Neural crest cell (in vitro differentiated cells): ENCODE measurements around the gene C1S. TPM values are rescaled to one million over a fixed set of nuclear protein-coding genes. Genes with fewer than 3 reads are reported as not detected.

Experiments
- DNase-seq: peaks from one replicate; pipeline ENCODE4 v3.0.0; 2021; ENCODE audit warnings: low read depth, mixed read lengths, low spot score
- H3K27ac Mint-ChIP-seq: one replicate; pipeline ENCODE4 v1.8.0; 2021; ENCODE audit warnings: mild to moderate bottlenecking, mixed read lengths; ENCODE audit not compliant: unreplicated experiment
- H3K27me3 Mint-ChIP-seq: 2 replicates; pipeline ENCODE4 v1.8.0; 2021; ENCODE audit warnings: low read depth, mild to moderate bottlenecking, mixed read lengths
- H3K36me3 Mint-ChIP-seq: 2 replicates; pipeline ENCODE4 v1.8.0; 2021; ENCODE audit warnings: low read depth, mild to moderate bottlenecking, mixed read lengths
- H3K4me1 Mint-ChIP-seq: 2 replicates; pipeline ENCODE4 v1.8.0; 2021; ENCODE audit warnings: mixed read lengths
- H3K4me3 Mint-ChIP-seq: one replicate; pipeline ENCODE4 v1.8.0; 2021; ENCODE audit warnings: mild to moderate bottlenecking, mixed read lengths
- H3K9me3 Mint-ChIP-seq: 2 replicates; pipeline ENCODE4 v1.8.0; 2021; ENCODE audit warnings: mixed read lengths
- total RNA-seq: library from RNA; stranded (reverse); gene quantifications from 2 replicates; pipeline ENCODE4 v1.2.1, GENCODE V29; 2021
- TF ChIP-seq, protein P1 (sequence below): fragments of 200-600 bp; sonication (generic); conservative IDR thresholded peaks from 2 replicates; pipeline ENCODE4 v1.5.0; 2021; ENCODE audit warnings: antibody characterized with exemption, mild to moderate bottlenecking

C1S gene
- total RNA-seq, 1 donor from 2014 or later = 2.2 TPM

- peak within 1 kb of the TSS; percentile 90 for H3K27ac Mint-ChIP-seq
- peaks cover 2% of the 10 kb centered on the region for H3K27me3 Mint-ChIP-seq
- H3K9me3 Mint-ChIP-seq = no peaks in the 10 kb centered on the region
- peak; percentile 73 for DNase-seq
- TF ChIP-seq, protein P1, sequence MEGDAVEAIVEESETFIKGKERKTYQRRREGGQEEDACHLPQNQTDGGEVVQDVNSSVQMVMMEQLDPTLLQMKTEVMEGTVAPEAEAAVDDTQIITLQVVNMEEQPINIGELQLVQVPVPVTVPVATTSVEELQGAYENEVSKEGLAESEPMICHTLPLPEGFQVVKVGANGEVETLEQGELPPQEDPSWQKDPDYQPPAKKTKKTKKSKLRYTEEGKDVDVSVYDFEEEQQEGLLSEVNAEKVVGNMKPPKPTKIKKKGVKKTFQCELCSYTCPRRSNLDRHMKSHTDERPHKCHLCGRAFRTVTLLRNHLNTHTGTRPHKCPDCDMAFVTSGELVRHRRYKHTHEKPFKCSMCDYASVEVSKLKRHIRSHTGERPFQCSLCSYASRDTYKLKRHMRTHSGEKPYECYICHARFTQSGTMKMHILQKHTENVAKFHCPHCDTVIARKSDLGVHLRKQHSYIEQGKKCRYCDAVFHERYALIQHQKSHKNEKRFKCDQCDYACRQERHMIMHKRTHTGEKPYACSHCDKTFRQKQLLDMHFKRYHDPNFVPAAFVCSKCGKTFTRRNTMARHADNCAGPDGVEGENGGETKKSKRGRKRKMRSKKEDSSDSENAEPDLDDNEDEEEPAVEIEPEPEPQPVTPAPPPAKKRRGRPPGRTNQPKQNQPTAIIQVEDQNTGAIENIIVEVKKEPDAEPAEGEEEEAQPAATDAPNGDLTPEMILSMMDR = peak; percentile 100
- peak within 1 kb of the TSS; percentile 82 for H3K4me3 Mint-ChIP-seq
- H3K4me1 Mint-ChIP-seq = peaks cover 11% of the 10 kb centered on the region
- no peaks in the 10 kb centered on the region for H3K36me3 Mint-ChIP-seq
These were observed 31.9 kb downstream of the C1S start, which contains the start of gene C1R for GRCh38 chr12:7092229-7092985. Gene C1R (minus strand): TSS chr12:7092445. CDS start chr12:7092388, 57 bp downstream.

- Mint-ChIP-seq H3K27me3 (peaks cover 2% of the 10 kb centered on the region), H3K4me1 (peaks cover 11% of the 10 kb centered on the region), H3K4me3 (no peak overlapping the region), H3K9me3 (no peaks in the 10 kb centered on the region), H3K27ac (no peak overlapping the region), H3K36me3 (no peaks in the 10 kb centered on the region)
- TF ChIP-seq, protein P1 = no peak
- no peak for DNase-seq
These were observed 32.5 kb downstream of the C1S start for GRCh38 chr12:7092986-7093460.

GRCh38 chr12:7093486-7093885 is 33.0 kb downstream of the C1S start:
- Mint-ChIP-seq H3K9me3 (no peaks in the 10 kb centered on the region), H3K27ac (no peak overlapping the region), H3K4me3 (no peak overlapping the region), H3K27me3 (peaks cover 2% of the 10 kb centered on the region), H3K4me1 (peaks cover 11% of the 10 kb centered on the region), H3K36me3 (peaks cover under 1% of the 10 kb centered on the region)
- TF ChIP-seq, protein P1 = no peak
- DNase-seq = no peak

GRCh38 chr12:7093892-7094291 is 33.4 kb downstream of the C1S start:
- peaks cover 2% of the 10 kb centered on the region for H3K27me3 Mint-ChIP-seq
- peaks cover 11% of the 10 kb centered on the region for H3K4me1 Mint-ChIP-seq
- no peak overlapping the region for H3K27ac Mint-ChIP-seq
- no peak for DNase-seq
- TF ChIP-seq, protein P1 = no peak
- H3K4me3 Mint-ChIP-seq = no peak overlapping the region
- peaks cover 2% of the 10 kb centered on the region for H3K36me3 Mint-ChIP-seq
- H3K9me3 Mint-ChIP-seq = no peaks in the 10 kb centered on the region

GRCh38 chr12:7096006-7096932 is 35.8 kb downstream of the C1S start:
- H3K9me3 Mint-ChIP-seq = no peaks in the 10 kb centered on the region
- TF ChIP-seq, protein P1 = no peak
- peaks cover 2% of the 10 kb centered on the region for H3K36me3 Mint-ChIP-seq
- no peak overlapping the region for H3K4me3 Mint-ChIP-seq
- peaks cover 5% of the 10 kb centered on the region for H3K4me1 Mint-ChIP-seq
- no peaks in the 10 kb centered on the region for H3K27me3 Mint-ChIP-seq
- no peak overlapping the region for H3K27ac Mint-ChIP-seq
- DNase-seq = no peak
